Measurements from ENCODE around the gene DGKD. TPM values are rescaled to one million over a fixed set of nuclear protein-coding genes. Genes with fewer than 3 reads are reported as not detected.

Gene DGKD
- total RNA-seq, 1 experiment from 2014 or later: 41.4 TPM

GRCh38 chr2:233346930-233347329, 7.4 kb upstream of the DGKD start (continued):
- TF ChIP-seq, protein P1, sequence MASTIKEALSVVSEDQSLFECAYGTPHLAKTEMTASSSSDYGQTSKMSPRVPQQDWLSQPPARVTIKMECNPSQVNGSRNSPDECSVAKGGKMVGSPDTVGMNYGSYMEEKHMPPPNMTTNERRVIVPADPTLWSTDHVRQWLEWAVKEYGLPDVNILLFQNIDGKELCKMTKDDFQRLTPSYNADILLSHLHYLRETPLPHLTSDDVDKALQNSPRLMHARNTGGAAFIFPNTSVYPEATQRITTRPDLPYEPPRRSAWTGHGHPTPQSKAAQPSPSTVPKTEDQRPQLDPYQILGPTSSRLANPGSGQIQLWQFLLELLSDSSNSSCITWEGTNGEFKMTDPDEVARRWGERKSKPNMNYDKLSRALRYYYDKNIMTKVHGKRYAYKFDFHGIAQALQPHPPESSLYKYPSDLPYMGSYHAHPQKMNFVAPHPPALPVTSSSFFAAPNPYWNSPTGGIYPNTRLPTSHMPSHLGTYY (CRISPR knock-in tag; IDR thresholded peaks at IDR 0.05): no peak
- no peak for TF ChIP-seq CREB1 (CRISPR knock-in tag; IDR thresholded peaks at IDR 0.05)
- TF ChIP-seq, protein P2, sequence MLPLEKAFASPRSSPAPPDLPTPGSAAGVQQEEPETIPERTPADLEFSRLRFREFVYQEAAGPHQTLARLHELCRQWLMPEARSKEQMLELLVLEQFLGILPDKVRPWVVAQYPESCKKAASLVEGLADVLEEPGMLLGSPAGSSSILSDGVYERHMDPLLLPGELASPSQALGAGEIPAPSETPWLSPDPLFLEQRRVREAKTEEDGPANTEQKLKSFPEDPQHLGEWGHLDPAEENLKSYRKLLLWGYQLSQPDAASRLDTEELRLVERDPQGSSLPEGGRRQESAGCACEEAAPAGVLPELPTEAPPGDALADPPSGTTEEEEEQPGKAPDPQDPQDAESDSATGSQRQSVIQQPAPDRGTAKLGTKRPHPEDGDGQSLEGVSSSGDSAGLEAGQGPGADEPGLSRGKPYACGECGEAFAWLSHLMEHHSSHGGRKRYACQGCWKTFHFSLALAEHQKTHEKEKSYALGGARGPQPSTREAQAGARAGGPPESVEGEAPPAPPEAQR (CRISPR knock-in tag; IDR thresholded peaks at IDR 0.05): no peak
- TF ChIP-seq ZNF263 (CRISPR knock-in tag; IDR thresholded peaks at IDR 0.05; ENCODE audit: low read depth): no peak
- TF ChIP-seq ZNF138 (CRISPR knock-in tag; conservative IDR thresholded peaks at IDR 0.05): no peak
- no peak for TF ChIP-seq ZNF512 (CRISPR knock-in tag; IDR thresholded peaks at IDR 0.05; ENCODE audit: borderline replicate concordance)
- TF ChIP-seq ZNF671 (CRISPR knock-in tag; IDR thresholded peaks at IDR 0.05): no peak

DNA sequence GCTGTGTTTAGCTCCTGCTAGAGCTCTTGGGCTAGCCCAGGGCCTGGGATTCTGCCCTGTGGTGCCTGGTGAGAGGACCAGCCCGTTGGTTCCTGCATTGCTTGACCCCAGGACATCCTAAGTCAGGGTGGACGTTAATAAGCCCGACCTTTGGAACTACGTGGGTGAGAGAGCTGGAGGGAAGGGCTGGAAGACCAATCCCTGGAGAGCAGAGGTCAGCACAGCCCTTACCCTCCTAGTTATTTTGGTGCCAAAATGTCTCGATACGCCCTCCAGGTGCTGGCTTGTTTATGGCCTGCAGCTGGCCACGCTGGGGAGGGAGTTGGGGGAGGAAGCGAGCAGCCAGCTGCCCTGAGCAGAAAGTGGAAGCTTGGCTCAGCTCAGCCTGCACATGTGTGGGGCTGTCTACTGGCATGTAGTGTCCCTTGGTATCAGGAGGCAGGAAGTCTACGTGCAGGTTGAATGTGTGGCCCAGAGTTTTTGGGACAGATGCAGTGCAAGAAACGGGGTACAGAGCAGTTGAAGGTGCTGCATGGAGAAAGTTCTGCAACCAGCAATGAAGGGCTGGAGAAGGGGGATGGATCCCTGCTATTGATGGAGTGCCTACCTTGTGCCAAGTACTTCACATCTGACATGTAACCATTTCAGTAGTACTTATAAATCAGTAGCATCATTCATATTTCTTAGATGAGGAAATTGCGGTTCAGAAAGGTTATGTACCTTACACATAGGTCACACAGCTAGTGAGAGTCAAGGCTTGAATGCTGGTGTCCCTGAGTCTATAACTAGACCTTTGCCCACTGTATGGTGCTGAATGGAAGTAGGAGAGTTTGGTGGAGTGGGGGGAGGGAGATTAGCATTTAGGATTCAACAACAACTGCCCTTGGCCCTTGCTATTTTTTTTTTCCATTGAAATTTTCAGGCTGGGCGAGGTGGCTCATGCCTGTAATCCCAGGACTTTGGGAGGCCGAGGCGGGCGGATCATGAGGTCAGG, 5.0 kb upstream of the DGKD start:
- ChIA-PET CTCF (interaction anchor here (0.6 kb wide), 1 partner anchor 489 kb away, joined by 4 read pairs; no protein-coding TSS in a partner anchor), POLR2A (no interaction called here)
- DNase-seq (ENCODE audit: low spot score) (no peak), ATAC-seq (no peak)
- H3K4me3 Mint-ChIP-seq: no peak overlapping the region
- peaks cover 9% of the 10 kb centered on the region for H3K9me3 Mint-ChIP-seq
- H3K4me1 Mint-ChIP-seq: peaks cover 13% of the 10 kb centered on the region
- H3K36me3 Mint-ChIP-seq: peaks cover 3% of the 10 kb centered on the region; the same call in 1 of the 2 replicates
- peaks cover 22% of the 10 kb centered on the region for H3K27me3 Mint-ChIP-seq (ENCODE audit: low read depth)
- H3K27ac Mint-ChIP-seq: no peak overlapping the region
- TF ChIP-seq, protein P3, sequence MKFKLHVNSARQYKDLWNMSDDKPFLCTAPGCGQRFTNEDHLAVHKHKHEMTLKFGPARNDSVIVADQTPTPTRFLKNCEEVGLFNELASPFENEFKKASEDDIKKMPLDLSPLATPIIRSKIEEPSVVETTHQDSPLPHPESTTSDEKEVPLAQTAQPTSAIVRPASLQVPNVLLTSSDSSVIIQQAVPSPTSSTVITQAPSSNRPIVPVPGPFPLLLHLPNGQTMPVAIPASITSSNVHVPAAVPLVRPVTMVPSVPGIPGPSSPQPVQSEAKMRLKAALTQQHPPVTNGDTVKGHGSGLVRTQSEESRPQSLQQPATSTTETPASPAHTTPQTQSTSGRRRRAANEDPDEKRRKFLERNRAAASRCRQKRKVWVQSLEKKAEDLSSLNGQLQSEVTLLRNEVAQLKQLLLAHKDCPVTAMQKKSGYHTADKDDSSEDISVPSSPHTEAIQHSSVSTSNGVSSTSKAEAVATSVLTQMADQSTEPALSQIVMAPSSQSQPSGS (CRISPR knock-in tag; IDR thresholded peaks at IDR 0.05; ENCODE audit: borderline replicate concordance, low read depth): no peak
- TF ChIP-seq, protein P4, sequence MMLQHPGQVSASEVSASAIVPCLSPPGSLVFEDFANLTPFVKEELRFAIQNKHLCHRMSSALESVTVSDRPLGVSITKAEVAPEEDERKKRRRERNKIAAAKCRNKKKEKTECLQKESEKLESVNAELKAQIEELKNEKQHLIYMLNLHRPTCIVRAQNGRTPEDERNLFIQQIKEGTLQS (CRISPR knock-in tag; conservative IDR thresholded peaks at IDR 0.05): no peak
- TF ChIP-seq, protein P5, sequence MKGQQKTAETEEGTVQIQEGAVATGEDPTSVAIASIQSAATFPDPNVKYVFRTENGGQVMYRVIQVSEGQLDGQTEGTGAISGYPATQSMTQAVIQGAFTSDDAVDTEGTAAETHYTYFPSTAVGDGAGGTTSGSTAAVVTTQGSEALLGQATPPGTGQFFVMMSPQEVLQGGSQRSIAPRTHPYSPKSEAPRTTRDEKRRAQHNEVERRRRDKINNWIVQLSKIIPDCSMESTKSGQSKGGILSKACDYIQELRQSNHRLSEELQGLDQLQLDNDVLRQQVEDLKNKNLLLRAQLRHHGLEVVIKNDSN (CRISPR knock-in tag; IDR thresholded peaks at IDR 0.05): no peak
- no peak for TF ChIP-seq IRF2 (CRISPR knock-in tag; IDR thresholded peaks at IDR 0.05; ENCODE audit: borderline replicate concordance, low read depth)
- no peak for TF ChIP-seq MYBL2 (CRISPR knock-in tag; IDR thresholded peaks at IDR 0.05)
- no peak for TF ChIP-seq SOX15 (CRISPR knock-in tag; IDR thresholded peaks at IDR 0.05)
- TF ChIP-seq NR3C1 (CRISPR knock-in tag; conservative IDR thresholded peaks at IDR 0.05; ENCODE audit: low read depth): no peak

- H3K36me3 Mint-ChIP-seq: peaks cover 3% of the 10 kb centered on the region; the same call in 1 of the 2 replicates
- peaks cover 20% of the 10 kb centered on the region for H3K4me1 Mint-ChIP-seq
- ATAC-seq (no peak), DNase-seq (ENCODE audit: low spot score) (no peak)
- no peak overlapping the region for H3K4me3 Mint-ChIP-seq
- H3K9me3 Mint-ChIP-seq: peaks cover 9% of the 10 kb centered on the region
- H3K27ac Mint-ChIP-seq: no peak overlapping the region
- peaks cover 31% of the 10 kb centered on the region for H3K27me3 Mint-ChIP-seq (ENCODE audit: low read depth)
- CTCF ChIA-PET: no interaction called here
- POLR2A ChIA-PET: no interaction called here
- TF ChIP-seq, protein P4 (CRISPR knock-in tag; conservative IDR thresholded peaks at IDR 0.05): no peak
- TF ChIP-seq, protein P6, sequence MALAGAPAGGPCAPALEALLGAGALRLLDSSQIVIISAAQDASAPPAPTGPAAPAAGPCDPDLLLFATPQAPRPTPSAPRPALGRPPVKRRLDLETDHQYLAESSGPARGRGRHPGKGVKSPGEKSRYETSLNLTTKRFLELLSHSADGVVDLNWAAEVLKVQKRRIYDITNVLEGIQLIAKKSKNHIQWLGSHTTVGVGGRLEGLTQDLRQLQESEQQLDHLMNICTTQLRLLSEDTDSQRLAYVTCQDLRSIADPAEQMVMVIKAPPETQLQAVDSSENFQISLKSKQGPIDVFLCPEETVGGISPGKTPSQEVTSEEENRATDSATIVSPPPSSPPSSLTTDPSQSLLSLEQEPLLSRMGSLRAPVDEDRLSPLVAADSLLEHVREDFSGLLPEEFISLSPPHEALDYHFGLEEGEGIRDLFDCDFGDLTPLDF (CRISPR knock-in tag; IDR thresholded peaks at IDR 0.05): no peak
- TF ChIP-seq, protein P7, sequence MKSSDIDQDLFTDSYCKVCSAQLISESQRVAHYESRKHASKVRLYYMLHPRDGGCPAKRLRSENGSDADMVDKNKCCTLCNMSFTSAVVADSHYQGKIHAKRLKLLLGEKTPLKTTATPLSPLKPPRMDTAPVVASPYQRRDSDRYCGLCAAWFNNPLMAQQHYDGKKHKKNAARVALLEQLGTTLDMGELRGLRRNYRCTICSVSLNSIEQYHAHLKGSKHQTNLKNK (CRISPR knock-in tag; IDR thresholded peaks at IDR 0.05): no peak
- TF ChIP-seq AR (CRISPR knock-in tag; IDR thresholded peaks at IDR 0.05): no peak
Measured at GRCh38 chr2:233350708-233351107, 3.6 kb upstream of the DGKD start.
